Right renal pelvis (tissue), 4 donors: ENCODE data around the gene DKK3. TPM values are rescaled to one million over a fixed set of nuclear protein-coding genes. Genes with fewer than 3 reads are reported as not detected.
A peak's percentile ranks its signal among the peaks of the same experiment; 100 is the strongest.

Source experiments
- DNase-seq, 4 donors: peaks; one replicate each; pipeline ENCODE4 v3.0.0-alpha.2; 2013; ENCODE audit warnings: low read depth in 4 of 4, low spot score in 3 of 4, missing footprints in 1 of 4
- polyA plus RNA-seq, 4 donors: library from polyadenylated mRNA; unstranded; fragments of 120-200 nt; gene quantifications; one replicate each; pipeline ENCODE4 v1.2.1, GENCODE V29; 2013; ENCODE audit not compliant: insufficient read length in 4 of 4

DKK3 gene
- polyA plus RNA-seq, 4 donors = 71.7 to 80.8 (median 75.5) TPM

DNA sequence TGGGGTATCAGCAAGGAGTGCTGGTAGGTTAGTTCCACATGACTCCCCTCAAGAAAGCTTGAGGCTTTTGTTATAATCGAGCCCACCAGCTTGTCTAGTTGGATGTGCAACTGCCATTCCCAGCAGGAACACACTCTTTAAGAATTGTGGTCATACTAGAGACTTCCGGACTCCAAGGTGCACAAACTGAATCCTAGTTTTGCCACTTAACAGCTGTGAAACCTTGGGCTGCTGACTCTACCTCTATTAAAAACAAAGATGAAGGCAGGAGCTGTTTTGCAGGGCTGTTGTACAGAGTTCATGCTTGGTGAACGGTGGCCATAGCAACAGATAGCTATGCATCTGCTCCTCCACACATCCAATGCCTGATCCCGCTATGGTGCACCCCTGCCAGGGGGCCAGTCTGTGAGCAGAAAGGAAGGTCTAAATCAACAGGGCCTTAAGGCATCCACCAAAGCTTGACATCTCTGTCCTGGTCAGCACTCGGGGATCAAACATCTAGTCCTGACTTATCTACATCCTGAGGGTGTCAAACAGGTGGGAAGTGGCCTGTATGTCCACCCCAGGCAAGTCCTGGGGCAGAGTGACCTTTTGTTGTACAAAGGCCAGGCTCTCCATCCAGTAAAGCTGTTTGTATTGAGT, 36.4 kb downstream of the DKK3 start:
- DNase-seq = peak in 1 of 4 donors; percentile 7

DNA sequence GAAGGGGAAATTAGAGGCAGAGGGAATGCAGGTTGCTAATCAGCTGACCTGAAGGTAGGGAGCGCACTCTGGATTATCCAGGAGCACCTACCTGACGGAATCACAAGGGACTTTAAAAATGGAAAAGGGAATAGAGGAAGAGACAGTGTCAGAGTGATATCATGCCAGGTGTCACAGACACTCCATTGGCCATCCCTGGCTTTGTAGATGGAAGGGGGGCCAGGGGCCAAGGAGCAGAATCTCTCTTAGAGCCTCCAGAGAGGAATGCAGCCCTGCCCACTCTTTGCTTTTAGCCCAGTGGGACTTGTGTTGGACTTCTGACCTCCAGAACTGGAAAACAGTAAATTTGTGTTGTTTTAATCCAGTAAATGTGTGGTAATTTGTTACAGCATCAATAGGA, 37.9 kb downstream of the DKK3 start:
- no peak for DNase-seq

DNA sequence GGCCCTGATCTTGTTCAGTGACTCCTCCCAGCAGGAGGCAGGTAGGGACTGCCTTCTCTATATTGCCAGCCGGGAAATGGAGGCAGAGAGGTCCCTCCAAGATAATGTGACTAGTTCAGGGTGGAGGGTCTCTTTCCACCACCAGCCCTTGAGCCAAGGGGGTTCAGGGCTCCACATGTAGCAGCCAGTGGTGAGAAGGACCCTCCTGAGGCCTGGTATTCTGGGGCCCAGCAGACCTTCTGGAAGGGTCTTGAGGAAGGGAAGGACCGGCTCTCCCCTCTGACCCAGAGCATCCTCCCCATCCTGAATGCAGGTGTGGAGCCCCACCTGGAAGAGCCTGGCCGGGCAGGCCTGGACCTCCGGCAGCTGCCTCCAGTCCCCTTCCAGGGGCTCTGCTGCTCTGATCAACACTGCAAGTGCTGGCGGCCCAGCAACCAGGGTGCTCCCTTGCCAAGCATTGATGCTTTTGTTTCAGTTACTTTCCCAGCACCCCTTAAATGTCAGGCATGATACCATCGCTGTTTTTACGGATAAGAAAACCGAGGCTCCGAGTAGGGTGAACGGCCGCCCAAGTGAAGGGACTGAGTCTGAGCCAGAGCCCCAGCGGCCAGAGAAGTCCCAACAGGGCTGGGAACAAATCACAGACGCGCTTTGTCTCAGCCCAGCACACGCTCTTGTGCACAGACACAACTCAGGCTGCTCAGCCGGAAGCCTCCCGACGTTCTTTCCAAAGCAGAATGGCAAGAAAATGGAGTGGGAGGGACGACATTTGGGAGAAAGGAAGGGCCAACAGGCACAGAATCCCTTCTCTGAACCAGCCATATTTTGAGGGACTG, 38.8 kb downstream of the DKK3 start:
- DNase-seq = no peak

DNA sequence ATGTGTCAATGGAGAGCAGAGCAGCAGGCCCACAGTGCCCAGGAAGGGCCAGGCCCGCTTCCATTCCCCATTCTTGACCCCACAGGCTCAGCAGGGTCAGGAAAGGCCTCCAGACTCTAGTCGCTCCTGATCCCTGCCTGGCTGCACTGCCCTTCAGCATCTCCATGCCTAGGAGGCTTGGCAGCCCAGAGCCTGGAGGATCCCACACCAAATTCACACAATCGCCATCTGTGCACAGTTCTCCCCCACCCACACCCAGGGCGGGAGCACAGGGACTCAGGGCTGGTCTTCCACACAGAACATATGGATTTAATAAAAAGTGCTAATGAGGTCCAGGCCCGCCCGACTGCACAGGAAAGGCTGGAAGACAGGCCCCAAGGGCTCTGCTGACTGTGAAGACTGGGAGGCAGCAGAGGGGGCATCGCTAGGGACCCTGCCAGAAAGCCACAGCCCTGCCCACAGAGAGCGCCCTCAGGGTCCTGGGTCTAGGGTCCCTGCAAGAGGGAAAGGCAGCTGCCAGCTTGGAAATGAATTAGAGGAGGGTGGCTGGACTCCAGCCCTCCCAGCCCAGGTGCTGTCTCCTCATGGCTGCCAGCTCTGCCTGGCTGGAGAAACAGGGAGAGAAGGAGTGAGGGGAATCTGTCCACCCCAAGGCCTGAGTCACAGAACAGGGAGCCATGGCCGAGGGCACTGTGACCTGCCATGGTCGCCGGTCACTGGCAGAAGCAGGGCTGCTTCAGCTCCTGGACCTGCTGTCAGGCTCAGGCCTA, 39.7 kb downstream of the DKK3 start:
- DNase-seq = no peak

DNA sequence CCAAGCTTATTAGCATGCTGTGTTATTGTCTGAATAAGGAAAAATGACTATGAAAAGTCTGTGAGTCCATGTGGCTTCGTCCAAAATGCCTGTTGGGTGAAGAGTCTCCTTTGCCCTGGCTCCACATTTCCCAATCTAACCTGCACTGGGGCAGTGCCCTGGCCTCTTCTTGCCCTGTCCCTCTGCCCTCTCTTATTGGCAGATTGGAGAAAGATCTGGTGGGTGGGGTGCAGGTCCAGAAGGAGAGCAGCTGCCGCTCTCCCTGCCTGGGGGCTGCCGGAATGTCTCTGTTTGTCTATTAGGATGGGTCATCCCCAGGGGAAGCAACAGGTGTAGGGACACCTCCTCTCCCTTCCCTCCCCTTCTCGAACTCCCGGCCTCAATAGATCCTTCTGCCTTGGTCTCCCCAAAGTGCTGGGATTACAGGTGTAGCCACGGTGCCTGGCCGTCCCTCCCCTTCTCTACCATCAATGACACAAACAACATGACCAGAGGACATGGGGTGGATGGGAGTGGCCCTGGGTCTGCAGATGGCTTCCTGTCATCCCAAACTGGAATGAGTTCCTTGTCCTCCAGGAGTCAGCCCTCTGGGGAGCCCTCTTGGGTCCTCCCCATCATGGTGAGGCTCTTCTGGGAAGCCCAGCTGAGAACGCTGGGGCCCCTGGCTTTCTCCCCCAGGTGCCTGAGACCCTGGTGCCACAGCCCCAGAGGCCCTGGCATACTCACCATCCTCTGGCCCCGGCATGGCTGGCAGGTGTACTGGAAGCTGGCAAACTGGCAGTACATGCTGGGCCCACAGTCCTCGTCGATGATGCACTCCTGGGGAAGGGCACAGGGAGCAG, 40.5 kb downstream of the DKK3 start:
- DNase-seq = no peak

DNA sequence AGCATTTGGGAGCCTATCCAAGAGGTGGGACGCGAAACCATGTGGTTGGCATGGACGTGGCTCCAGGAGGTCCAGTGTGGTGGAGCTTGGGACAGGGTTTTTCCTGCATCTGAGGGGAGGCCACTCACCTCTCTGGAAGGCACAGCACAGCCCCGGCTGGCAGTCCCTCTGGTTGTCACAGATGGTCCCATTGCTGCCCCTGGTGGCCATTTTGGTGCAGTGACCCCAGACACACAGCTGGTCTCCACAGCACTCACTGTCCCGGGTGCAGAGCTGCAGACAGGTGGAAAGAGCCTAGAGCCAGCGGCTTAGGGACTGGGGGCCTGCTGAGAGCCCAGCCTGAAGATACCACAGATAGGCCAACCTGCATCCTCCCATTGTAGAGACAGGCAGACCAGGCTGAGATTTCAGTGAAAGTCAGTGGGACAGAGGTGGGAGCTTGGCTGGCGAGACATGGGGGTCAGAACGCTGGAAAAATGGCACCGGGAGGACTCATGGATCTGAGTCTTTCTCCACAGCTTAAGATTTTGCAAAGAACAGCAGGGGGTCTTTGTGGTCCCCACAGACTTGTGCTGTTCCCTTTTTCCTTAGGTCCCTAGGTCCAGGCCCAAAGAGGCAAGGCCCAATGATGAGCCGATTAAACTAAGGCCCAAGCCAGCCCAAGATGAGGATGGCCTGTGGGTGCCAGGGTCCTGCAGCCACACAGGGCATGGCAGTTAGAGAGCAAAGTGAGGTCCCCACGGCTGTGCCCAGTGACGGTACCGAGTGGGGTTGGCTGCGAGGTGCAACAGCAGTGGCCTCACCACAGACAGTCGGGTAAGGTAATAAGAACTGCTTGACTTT, 41.4 kb downstream of the DKK3 start:
- peak in 1 of 4 donors; percentile 45 for DNase-seq

DNA sequence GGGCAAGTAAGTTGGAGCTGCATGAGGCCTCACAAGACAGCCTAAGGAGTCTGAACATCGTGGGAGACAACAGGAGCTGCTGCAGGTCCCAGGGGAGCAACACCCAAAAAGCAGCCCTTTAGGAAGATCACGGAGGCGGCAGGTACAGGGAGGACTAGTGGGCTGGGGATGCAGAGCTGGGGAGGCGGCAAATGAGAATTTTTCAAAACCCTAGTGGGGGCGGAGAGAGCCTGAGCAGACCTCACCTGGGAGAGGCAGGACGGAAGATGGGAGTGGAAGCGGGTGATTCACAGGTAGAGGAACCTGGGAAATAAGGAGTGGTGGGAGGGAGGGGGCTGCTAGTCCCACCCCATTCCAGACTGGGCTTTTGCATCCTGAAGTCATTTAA, 42.1 kb downstream of the DKK3 start:
- no peak for DNase-seq

DNA sequence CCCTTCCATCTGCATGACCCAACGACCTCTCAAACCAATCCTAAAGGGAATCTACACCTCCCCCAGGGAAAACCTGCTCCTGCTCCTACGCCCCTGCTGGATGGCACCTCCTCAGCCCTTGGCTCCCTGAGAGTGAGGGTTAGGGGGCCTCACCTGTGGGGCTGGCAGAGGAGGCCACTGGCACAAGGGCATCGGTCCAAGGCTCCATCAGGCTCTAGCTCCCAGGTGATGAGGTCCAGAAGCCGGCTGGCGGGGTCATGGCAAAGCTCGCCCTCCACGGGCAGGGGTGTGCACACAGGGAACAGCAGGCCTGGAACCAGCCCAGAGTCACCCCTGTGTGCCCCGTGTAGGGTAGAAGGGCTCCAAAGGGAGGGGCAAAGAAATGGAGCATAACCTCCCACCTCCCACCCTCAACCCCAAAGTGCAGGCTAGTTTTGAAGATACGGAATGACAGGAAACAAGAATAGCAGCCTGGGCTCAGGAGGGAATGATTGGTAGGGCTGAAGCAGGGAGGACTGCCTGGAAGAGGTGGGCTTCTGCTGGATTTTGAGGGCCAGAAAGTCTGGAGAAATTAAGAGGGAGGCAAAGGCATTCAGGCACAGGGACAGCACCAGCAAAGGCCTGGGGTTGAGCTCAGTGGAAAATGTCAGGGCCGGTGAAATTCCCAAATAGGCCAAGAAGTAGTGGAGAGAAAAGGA, 42.6 kb downstream of the DKK3 start:
- DNase-seq = no peak

DNA sequence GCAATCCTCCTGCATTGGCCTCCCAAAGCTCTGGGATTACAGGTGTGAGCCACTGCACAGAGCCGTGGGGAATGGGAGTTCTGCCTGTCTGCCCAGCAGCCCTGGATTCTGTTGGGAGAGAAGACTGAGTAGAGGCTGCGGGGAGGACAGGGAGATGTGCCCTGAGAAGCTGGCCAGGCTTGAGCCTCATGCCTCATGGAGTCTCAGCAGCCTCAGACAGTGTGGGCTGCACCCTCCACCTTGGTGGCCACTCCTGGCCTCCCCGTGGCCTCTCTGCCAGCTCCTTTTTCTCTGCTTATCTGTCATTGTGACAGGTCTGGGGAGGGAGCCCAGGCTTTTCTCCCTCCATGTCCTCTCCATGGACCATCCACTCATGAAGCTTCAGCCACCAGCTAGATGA, 43.2 kb downstream of the DKK3 start:
- DNase-seq = no peak

DNA sequence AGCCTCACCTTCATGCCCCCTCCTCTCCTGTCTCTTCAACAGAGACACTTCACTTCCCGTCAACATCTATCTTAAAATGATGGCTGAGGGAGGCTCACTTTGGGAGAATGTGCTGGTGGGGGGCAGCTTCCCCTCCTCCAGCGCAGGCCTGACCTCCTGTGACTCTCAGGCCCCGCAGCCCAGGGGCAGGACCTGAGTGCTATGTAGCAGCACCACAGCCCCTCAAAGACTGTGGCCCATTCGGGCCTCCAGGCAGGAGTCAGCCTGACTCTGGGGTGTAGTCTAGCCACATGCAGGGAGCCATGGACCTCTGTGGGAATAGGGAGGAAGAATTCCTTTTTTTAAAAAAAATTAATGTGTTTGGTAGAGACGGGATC, 43.7 kb downstream of the DKK3 start:
- no peak for DNase-seq

DNA sequence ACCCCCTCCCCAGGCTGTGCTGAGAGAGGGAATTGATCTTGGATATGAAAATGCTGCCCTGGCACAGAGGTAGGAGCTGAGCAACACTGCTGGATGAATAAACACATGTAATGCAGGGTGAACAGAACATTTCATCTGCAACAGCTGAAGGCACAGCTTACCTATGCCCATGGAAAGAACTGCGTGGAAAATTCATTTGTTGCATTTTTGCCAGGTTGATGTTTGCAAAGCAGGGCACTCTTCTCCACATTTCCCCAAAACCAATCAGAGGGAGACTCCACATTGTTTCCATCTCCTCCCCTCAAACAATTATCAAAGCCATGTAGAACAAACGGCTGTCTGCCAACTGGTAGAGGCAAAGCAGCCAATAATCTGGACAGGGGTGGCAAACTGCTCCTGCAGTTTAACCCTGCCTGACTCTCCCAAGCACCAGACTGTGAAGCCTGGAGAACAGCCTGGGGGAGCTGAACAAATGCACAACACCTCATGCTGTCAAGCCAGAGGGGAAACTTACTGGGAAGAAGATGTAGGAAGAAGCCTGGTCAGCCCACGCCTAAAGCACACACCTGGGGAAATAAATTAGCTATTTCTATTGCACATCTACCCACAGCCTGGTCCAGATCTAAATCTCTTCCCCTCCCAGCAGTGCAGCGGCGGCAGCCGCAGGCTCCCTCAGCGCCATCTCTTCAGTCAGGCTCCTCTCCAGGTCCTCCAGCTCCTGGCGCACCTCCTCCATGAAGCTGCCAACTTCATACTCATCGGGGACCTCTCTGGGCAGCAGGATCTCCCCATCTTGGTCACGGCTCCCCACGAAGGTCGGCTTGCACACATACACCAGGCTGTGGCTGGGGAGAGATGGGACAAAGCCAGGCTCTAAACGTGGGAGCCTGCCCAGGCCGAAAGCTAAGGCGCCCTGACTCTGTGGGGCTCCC, 44.3 kb downstream of the DKK3 start:
- DNase-seq = no peak

DNA sequence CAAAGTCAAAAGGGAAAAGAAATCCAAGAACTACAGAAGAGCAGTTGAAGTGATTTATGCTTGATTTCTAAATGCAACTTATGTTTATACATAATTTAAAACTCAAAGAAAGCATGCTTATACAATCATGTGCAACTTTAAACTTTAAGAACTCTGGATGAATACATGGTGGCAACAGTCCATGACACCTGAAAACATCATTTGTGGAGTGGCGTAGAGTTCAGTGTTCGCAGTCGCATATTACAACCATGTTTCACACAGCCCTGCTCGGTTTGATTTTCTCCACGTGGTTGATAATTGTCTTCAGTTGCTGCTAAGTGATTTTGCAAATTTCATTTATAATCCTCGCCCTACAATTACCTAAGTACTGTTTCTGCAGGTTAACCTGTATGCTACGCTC, 45.4 kb downstream of the DKK3 start:
- no peak for DNase-seq

DNA sequence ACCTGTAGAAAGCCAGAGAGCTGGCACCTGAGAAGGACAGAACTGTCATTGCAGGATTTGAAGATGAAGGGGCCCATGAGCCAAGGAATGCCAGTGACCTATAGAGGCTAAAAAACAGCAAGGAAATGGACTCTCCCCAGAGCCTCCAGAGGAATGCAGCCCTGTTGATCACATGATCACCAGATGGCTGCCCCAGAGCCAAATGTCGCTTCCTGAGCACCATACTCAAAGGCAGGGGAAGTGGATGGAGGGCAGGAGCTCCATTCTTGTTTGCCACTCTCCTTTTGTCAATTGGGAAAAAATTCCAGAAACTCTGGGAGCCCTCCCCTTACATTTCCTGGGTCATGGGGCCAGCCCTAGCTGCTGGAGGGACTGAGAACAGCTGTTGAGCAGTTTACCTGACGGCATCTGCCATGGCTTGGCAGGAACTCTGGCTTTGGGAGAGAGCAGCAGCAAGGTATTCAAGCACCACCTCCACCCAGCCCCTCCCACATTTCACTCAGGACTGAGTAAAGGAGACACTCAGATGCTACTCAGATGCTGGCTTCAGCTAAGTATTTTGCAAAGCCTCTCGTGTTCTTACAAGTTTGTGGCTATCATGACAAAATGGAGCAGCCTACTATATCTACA, 46.9 kb downstream of the DKK3 start:
- DNase-seq = no peak

DNA sequence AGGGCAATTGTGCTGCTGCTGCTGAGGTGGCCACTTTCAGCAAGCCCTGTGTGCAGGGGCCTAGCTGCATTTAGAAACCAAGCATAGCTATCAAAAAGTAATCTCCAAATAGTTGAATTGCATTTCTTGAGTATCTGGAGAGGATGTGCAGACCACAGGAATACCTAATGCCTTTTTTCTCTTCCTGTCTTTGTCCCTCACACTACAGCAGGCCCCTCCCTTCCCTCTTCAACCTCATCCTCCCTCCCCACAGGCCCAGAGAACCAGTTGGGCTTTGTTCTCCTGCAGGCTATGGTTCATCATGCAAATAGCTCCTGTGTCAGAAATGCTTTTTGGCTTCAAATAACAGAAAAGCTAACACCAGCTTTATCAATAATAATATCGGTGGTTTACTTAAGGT, 47.7 kb downstream of the DKK3 start:
- no peak for DNase-seq

DNA sequence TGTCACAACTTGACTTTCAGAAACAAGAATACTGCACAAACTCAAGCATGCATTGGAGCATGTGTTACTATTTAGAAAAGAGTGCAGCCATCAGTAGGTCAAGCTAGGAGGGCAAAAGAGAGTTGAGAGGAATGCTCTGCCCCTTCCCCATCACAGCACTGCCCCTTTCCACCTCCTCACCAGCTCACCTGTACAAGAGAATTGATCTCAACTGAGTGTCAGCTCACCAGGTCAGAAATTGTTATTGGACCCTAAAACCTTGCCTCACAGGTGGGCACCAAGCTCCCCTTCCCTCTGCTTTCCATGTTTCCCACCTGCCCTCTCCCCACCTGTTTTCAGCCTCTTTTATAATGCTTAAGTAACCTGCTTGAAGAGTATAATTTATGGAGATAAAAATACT, 48.8 kb downstream of the DKK3 start:
- DNase-seq = no peak

DNA sequence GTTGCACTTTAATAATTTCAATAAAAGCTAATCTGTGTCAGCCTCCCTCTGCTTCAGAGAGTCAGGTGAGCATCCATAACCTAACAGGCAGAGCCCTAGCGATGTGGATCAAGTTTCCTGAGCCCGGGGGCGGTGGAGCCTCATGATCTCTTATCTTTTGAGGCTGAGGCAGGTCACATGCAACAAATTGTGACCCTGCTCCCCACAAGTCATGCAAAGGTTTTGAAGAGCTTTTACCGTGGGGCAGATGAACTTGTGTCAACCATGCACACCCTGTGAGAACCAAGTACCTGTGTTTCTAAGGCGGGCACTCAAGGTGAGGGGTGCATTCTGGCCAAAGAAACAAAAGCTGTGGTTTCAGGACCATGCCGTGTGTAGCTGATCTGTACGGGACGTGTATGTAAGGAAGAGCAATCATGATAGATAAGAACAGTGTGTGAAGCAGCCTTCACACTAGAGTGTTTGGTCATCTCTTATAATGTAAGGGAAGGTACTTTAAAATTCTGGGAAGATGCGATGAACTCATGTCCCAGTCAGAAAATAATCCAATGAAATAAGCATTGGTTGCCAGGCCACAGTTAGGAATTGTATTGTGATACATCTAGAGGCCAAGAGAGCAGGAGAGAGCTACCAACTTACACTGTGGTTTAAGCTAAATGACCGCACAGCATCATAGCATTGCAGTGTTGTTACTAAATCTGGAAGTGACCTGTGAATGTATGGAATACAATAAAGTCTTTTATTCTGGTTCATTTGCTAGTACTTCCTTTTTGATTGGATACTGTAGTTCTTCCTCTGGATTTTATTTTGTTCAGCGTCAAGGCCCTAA, 49.8 kb downstream of the DKK3 start:
- no peak for DNase-seq

DNA sequence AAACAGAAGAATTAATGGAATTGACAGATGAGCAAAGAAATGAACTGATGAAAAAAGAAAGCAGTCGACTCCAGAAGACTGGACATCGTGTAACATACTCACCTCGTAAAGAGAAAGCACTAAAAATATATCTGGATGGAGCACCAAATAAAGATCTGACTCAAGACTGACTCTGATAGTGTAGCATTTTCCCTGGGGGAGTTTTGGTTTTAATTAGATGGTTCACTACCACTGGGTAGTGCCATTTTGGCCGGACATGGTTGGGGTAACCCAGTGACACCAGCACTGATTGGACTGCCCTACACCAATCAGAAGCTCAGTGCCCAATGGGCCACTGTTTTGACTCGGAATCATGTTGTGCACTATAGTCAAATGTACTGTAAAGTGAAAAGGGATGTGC, 52.4 kb downstream of the DKK3 start:
- no peak for DNase-seq
